ENCODE results near the gene FBXW9. TPM values are rescaled to one million over a fixed set of nuclear protein-coding genes. Genes with fewer than 3 reads are reported as not detected.

FBXW9 gene
- total and polyA plus RNA-seq, 2 experiments from 2014 or later = 9.1 to 10.9 TPM

GRCh38 chr19:12676384-12676792 is 20.0 kb downstream of the FBXW9 start:
- Histone ChIP-seq H3K9me3 (ENCODE audit: low read depth) (no peaks in the 10 kb centered on the region), H4K20me1 (ENCODE audit: insufficient read depth, poor library complexity, severe bottlenecking) (no peaks in the 10 kb centered on the region), H3K79me2 (peaks cover 19% of the 10 kb centered on the region), H2AFZ (no peak overlapping the region), H3K4me3 (no peak overlapping the region), H3K4me2 (no peak overlapping the region), H3K27ac (no peak overlapping the region), H3K9me2 (replicated peaks; ENCODE audit: insufficient read depth) (no peaks in the 10 kb centered on the region), H3K36me3 (replicated peaks; ENCODE audit: insufficient read depth, low read depth) (no peaks in the 10 kb centered on the region), H3K4me1 (ENCODE audit: insufficient read depth) (peaks cover 7% of the 10 kb centered on the region), H3K27me3 (no peaks in the 10 kb centered on the region)
- peak; percentile 89 for DNase-seq (ENCODE audit: low spot score)
- TF ChIP-seq EZH2phosphoT487 (IDR thresholded peaks at IDR 0.05; ENCODE audit: low read depth, severe bottlenecking, unreplicated experiment) = no peak
- TF ChIP-seq, protein P1, sequence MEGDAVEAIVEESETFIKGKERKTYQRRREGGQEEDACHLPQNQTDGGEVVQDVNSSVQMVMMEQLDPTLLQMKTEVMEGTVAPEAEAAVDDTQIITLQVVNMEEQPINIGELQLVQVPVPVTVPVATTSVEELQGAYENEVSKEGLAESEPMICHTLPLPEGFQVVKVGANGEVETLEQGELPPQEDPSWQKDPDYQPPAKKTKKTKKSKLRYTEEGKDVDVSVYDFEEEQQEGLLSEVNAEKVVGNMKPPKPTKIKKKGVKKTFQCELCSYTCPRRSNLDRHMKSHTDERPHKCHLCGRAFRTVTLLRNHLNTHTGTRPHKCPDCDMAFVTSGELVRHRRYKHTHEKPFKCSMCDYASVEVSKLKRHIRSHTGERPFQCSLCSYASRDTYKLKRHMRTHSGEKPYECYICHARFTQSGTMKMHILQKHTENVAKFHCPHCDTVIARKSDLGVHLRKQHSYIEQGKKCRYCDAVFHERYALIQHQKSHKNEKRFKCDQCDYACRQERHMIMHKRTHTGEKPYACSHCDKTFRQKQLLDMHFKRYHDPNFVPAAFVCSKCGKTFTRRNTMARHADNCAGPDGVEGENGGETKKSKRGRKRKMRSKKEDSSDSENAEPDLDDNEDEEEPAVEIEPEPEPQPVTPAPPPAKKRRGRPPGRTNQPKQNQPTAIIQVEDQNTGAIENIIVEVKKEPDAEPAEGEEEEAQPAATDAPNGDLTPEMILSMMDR (IDR thresholded peaks at IDR 0.05; ENCODE audit: poor library complexity) = peak; percentile 66
- WGBS (ENCODE audit: low lambda C conversion rate, missing lambda C conversion rate) = 17% methylated on average over 4 of the region's 4 CpGs

DNA sequence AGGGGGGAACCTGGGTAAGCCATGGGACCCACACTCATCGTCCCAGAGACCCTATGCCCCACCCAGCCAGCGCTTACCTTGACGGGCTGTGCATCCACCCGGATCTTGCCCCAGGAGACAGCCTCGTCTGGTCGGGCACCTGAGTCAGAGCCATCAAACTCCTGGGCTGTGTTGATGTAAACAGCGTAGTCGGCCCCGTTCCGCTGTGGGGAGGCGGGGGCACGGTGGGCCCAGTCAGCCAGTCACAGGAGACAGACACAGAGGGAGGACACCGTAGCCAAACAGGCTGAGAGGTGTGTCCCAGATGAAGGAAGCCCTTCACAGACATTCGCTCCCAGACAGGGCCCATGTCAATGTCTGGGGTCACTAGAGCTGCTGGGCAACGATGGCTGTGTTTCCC is 20.5 kb downstream of the FBXW9 start:
- no peak overlapping the region for H3K4me2 ChIP-seq
- H3K9me3 ChIP-seq (ENCODE audit: low read depth) = no peaks in the 10 kb centered on the region
- H4K20me1 ChIP-seq (ENCODE audit: insufficient read depth, poor library complexity, severe bottlenecking) = no peaks in the 10 kb centered on the region
- no peak overlapping the region for H2AFZ ChIP-seq
- WGBS (ENCODE audit: low lambda C conversion rate, missing lambda C conversion rate) = 97% methylated on average over 15 of the region's 15 CpGs
- no peak overlapping the region for H3K4me3 ChIP-seq
- no peak overlapping the region for H3K27ac ChIP-seq
- peaks cover 22% of the 10 kb centered on the region for H3K79me2 ChIP-seq
- no peaks in the 10 kb centered on the region for H3K27me3 ChIP-seq
- H3K9me2 ChIP-seq (replicated peaks; ENCODE audit: insufficient read depth) = no peaks in the 10 kb centered on the region
- TF ChIP-seq EZH2phosphoT487 (IDR thresholded peaks at IDR 0.05; ENCODE audit: low read depth, severe bottlenecking, unreplicated experiment) (no peak), EZH2 (IDR thresholded peaks at IDR 0.05; ENCODE audit: borderline replicate concordance) (no peak)
- TF ChIP-seq, protein P1 (IDR thresholded peaks at IDR 0.05; ENCODE audit: poor library complexity) = no peak
- peaks cover 7% of the 10 kb centered on the region for H3K4me1 ChIP-seq (ENCODE audit: insufficient read depth)
- no peak for DNase-seq (ENCODE audit: low spot score)
- no peaks in the 10 kb centered on the region for H3K36me3 ChIP-seq (replicated peaks; ENCODE audit: insufficient read depth, low read depth)

GRCh38 chr19:12675399-12675798 is 21.0 kb downstream of the FBXW9 start:
- Histone ChIP-seq H3K4me2 (no peak overlapping the region), H3K27me3 (no peaks in the 10 kb centered on the region), H4K20me1 (ENCODE audit: insufficient read depth, poor library complexity, severe bottlenecking) (no peaks in the 10 kb centered on the region), H3K27ac (no peak overlapping the region), H3K4me1 (ENCODE audit: insufficient read depth) (peaks cover 2% of the 10 kb centered on the region), H3K4me3 (no peak overlapping the region), H3K9me2 (replicated peaks; ENCODE audit: insufficient read depth) (no peaks in the 10 kb centered on the region), H3K9me3 (ENCODE audit: low read depth) (no peaks in the 10 kb centered on the region), H2AFZ (no peak overlapping the region), H3K36me3 (replicated peaks; ENCODE audit: insufficient read depth, low read depth) (no peaks in the 10 kb centered on the region), H3K79me2 (peaks cover 26% of the 10 kb centered on the region)
- WGBS (ENCODE audit: low lambda C conversion rate, missing lambda C conversion rate) = 96% methylated on average over 10 of the region's 10 CpGs
- TF ChIP-seq, protein P1 (IDR thresholded peaks at IDR 0.05; ENCODE audit: poor library complexity) = no peak
- TF ChIP-seq EZH2phosphoT487 (IDR thresholded peaks at IDR 0.05; ENCODE audit: low read depth, severe bottlenecking, unreplicated experiment) (no peak), EZH2 (IDR thresholded peaks at IDR 0.05; ENCODE audit: borderline replicate concordance) (no peak)
- no peak for DNase-seq (ENCODE audit: low spot score)

DNA sequence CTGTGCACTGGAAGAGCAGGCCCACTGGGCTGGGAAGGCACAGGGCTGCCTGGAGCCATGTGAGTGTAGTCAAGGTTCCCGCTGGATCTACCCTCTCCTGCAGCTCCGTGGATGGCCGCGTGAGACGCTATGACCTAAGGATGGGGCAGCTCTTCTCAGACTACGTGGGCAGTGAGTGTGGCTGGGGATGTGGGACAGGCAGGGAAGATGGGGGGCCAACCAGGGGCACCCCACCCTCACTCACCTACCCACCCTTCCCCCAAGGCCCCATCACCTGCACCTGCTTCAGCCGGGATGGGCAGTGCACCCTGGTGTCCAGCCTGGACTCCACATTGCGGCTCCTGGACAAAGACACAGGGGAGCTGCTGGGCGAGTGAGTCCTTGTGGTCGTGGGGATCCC is 23.7 kb downstream of the FBXW9 start:
- 95% methylated on average over 9 of the region's 10 CpGs for WGBS (ENCODE audit: low lambda C conversion rate, missing lambda C conversion rate)
- H3K79me2 ChIP-seq = peaks cover 30% of the 10 kb centered on the region
- H3K9me2 ChIP-seq (replicated peaks; ENCODE audit: insufficient read depth) = no peaks in the 10 kb centered on the region
- no peak overlapping the region for H3K27ac ChIP-seq
- no peak overlapping the region for H3K4me2 ChIP-seq
- TF ChIP-seq EZH2 (IDR thresholded peaks at IDR 0.05; ENCODE audit: borderline replicate concordance) (no peak), EZH2phosphoT487 (IDR thresholded peaks at IDR 0.05; ENCODE audit: low read depth, severe bottlenecking, unreplicated experiment) (no peak)
- TF ChIP-seq, protein P1 (IDR thresholded peaks at IDR 0.05; ENCODE audit: poor library complexity) = no peak
- no peak overlapping the region for H2AFZ ChIP-seq
- no peak overlapping the region for H3K4me3 ChIP-seq
- H3K27me3 ChIP-seq = no peaks in the 10 kb centered on the region
- no peaks in the 10 kb centered on the region for H3K9me3 ChIP-seq (ENCODE audit: low read depth)
- H3K36me3 ChIP-seq (replicated peaks; ENCODE audit: insufficient read depth, low read depth) = no peaks in the 10 kb centered on the region
- H3K4me1 ChIP-seq (ENCODE audit: insufficient read depth) = peaks cover 7% of the 10 kb centered on the region
- no peaks in the 10 kb centered on the region for H4K20me1 ChIP-seq (ENCODE audit: insufficient read depth, poor library complexity, severe bottlenecking)
- no peak for DNase-seq (ENCODE audit: low spot score)

Data from hepatocyte (in vitro differentiated cells).